IMR-90 (cell line): ENCODE measurements around the gene CDH16. TPM values are rescaled to one million over a fixed set of nuclear protein-coding genes. Genes with fewer than 3 reads are reported as not detected.

ENCODE experiments used
- ATAC-seq: fragments of 200-7000 bp; cut with Tn5 transposase; 2 replicates; pipeline ENCODE4 v1.9.1; 2020; ENCODE audit warnings: low read depth, mild to moderate bottlenecking, moderate library complexity
- BruUV-seq: library from RNA; stranded (reverse); fragments of 400-500 nt; replicated peaks from 2 replicates; lab custom pipeline; 2021; lab: Mats Ljungman, UMichigan
- CTCF ChIA-PET: fragments of 300-600 bp; formaldehyde crosslinking; extraction: SDS; loops from one replicate; lab custom pipeline; 2021; ENCODE audit warnings: antibody characterized with exemption; lab: Yijun Ruan, JAX
- POLR2A ChIA-PET: fragments of 300-600 bp; sonication (Branson Sonifier 250); formaldehyde crosslinking; loops from one replicate; lab custom pipeline; 2022; ENCODE audit warnings: antibody characterized with exemption; ENCODE audit not compliant: unreplicated experiment; lab: Charles Lee
- DNase-seq: peaks from one replicate; pipeline ENCODE4 v3.0.0; 2013
- H2AFZ ChIP-seq: replicated peaks from 2 replicates; pipeline ENCODE3; 2013; ENCODE audit warnings: low read length, mild to moderate bottlenecking; ENCODE audit not compliant: poor library complexity
- H2AK5ac ChIP-seq: 2 replicates; pipeline ENCODE4 v1.6.1; 2013; ENCODE audit warnings: low read depth, low read length, inconsistent platforms
- H2AK9ac ChIP-seq: replicated peaks from 2 replicates; pipeline ENCODE3; 2013; ENCODE audit warnings: mild to moderate bottlenecking, low read depth, low read length, moderate library complexity; ENCODE audit not compliant: poor library complexity
- H2BK120ac ChIP-seq: 2 replicates; pipeline ENCODE4 v1.6.1; 2013; ENCODE audit warnings: low read depth, low read length, inconsistent platforms
- H2BK15ac ChIP-seq: 3 replicates; pipeline ENCODE4 v1.6.1; 2013; ENCODE audit warnings: low read depth, low read length, inconsistent platforms
- H2BK20ac ChIP-seq: 2 replicates; pipeline ENCODE4 v1.6.1; 2013; ENCODE audit warnings: low read depth, mild to moderate bottlenecking, inconsistent platforms, low read length, moderate library complexity
- H2BK5ac ChIP-seq: 2 replicates; pipeline ENCODE4 v1.6.1; 2013; ENCODE audit warnings: mild to moderate bottlenecking, low read depth, low read length, inconsistent platforms; ENCODE audit not compliant: poor library complexity, severe bottlenecking
- H3K14ac ChIP-seq: replicated peaks from 2 replicates; pipeline ENCODE4 v1.6.1; 2013; ENCODE audit warnings: low read depth, low read length, inconsistent platforms
- H3K18ac ChIP-seq: 2 replicates; pipeline ENCODE4 v1.6.1; 2013; ENCODE audit warnings: low read depth, low read length, control low read depth
- H3K23ac ChIP-seq: 2 replicates; pipeline ENCODE4 v1.6.1; 2013; ENCODE audit warnings: low read depth, low read length, inconsistent platforms
- H3K27ac ChIP-seq: 2 replicates; pipeline ENCODE4 v1.5.1; 2013; ENCODE audit warnings: mild to moderate bottlenecking, control low read depth, low read length; ENCODE audit not compliant: insufficient read depth
- H3K27me3 ChIP-seq: 2 replicates; pipeline ENCODE4 v1.6.1; 2013; ENCODE audit warnings: low read length; ENCODE audit not compliant: control insufficient read depth, insufficient read depth
- H3K36me3 ChIP-seq: 2 replicates; pipeline ENCODE4 v1.6.1; 2013; ENCODE audit warnings: low read length, mixed read lengths; ENCODE audit not compliant: control insufficient read depth, insufficient read depth
- H3K4ac ChIP-seq: 2 replicates; pipeline ENCODE4 v1.6.1; 2013; ENCODE audit warnings: low read depth, low read length, inconsistent platforms
- H3K4me1 ChIP-seq: 2 replicates; pipeline ENCODE4 v1.6.1; 2013; ENCODE audit warnings: low read length, mixed read lengths; ENCODE audit not compliant: control insufficient read depth, insufficient read depth
- H3K4me2 ChIP-seq: 2 replicates; pipeline ENCODE4 v1.6.1; 2013; ENCODE audit warnings: low read depth, mild to moderate bottlenecking, control low read depth, low read length, moderate library complexity
- H3K4me3 ChIP-seq: 2 replicates; pipeline ENCODE4 v1.5.1; 2013; ENCODE audit warnings: low read depth, mild to moderate bottlenecking, control low read depth, low read length, moderate library complexity; ENCODE audit not compliant: insufficient read depth
- H3K56ac ChIP-seq: 2 replicates; pipeline ENCODE4 v1.6.1; 2013; ENCODE audit warnings: low read length, inconsistent platforms; ENCODE audit not compliant: insufficient read depth; ENCODE audit errors: extremely low read depth
- H3K79me1 ChIP-seq, 2 experiments: 2 replicates each; pipeline ENCODE4 v1.6.1; 2013; ENCODE audit warnings: low read length in 2 of 2, inconsistent platforms in 1 of 2, low read depth in 1 of 2
- H3K9ac ChIP-seq: 2 replicates; pipeline ENCODE4 v1.6.1; 2013; ENCODE audit warnings: low read depth, low read length, control low read depth
- H3K9me1 ChIP-seq: 2 replicates; pipeline ENCODE4 v1.6.1; 2013; ENCODE audit warnings: low read length, inconsistent platforms; ENCODE audit not compliant: insufficient read depth
- H3K9me3 ChIP-seq: 2 replicates; pipeline ENCODE4 v1.6.1; 2013; ENCODE audit warnings: low read length; ENCODE audit not compliant: control insufficient read depth, insufficient read depth
- H4K20me1 ChIP-seq: 2 replicates; pipeline ENCODE4 v1.6.1; 2013; ENCODE audit warnings: low read length, inconsistent platforms; ENCODE audit not compliant: insufficient read depth
- H4K5ac ChIP-seq: 2 replicates; pipeline ENCODE4 v1.6.1; 2013; ENCODE audit warnings: mild to moderate bottlenecking, low read depth, low read length, control low read depth
- H4K8ac ChIP-seq, 2 experiments: 2 replicates each; pipeline ENCODE4 v1.6.1; 2013; ENCODE audit warnings: low read depth in 2 of 2, low read length in 2 of 2, control low read depth in 1 of 2, inconsistent platforms in 1 of 2
- H4K91ac ChIP-seq: 2 replicates; pipeline ENCODE4 v1.6.1; 2013; ENCODE audit warnings: low read depth, low read length, inconsistent platforms; ENCODE audit not compliant: insufficient read depth
- BHLHE40 ChIP-seq: fragments of 150-350 bp; IDR thresholded peaks from 2 replicates; pipeline ENCODE4 v1.6.1; 2016; ENCODE audit warnings: mild to moderate bottlenecking, low read depth, low read length
- CEBPB ChIP-seq: IDR thresholded peaks from 2 replicates; pipeline ENCODE4 v1.6.1; 2012; ENCODE audit warnings: low read depth, low read length, improper control_type of control experiment
- CHD1 ChIP-seq: IDR thresholded peaks from 2 replicates; pipeline ENCODE4 v1.6.1; 2012; ENCODE audit warnings: low read depth, low read length, improper control_type of control experiment
- FOS ChIP-seq: fragments of 150-350 bp; IDR thresholded peaks from 2 replicates; pipeline ENCODE4 v1.6.1; 2016; ENCODE audit warnings: low read depth, low read length
- MAFK ChIP-seq: IDR thresholded peaks from 2 replicates; pipeline ENCODE4 v1.6.1; 2012; ENCODE audit warnings: low read depth, low read length, improper control_type of control experiment
- MAZ ChIP-seq: IDR thresholded peaks from 2 replicates; pipeline ENCODE4 v1.6.1; 2012; ENCODE audit warnings: low read depth, mild to moderate bottlenecking, low read length, improper control_type of control experiment, moderate library complexity, borderline replicate concordance
- MXI1 ChIP-seq: IDR thresholded peaks from 2 replicates; pipeline ENCODE4 v1.6.1; 2012; ENCODE audit warnings: low read depth, mild to moderate bottlenecking, low read length, moderate library complexity, borderline replicate concordance
- NFE2L2 ChIP-seq: fragments of 150-350 bp; IDR thresholded peaks from 2 replicates; pipeline ENCODE4 v1.6.1; 2016; ENCODE audit warnings: low read depth, mild to moderate bottlenecking, low read length
- POLR2A ChIP-seq: IDR thresholded peaks from 2 replicates; pipeline ENCODE4 v1.6.1; 2012; ENCODE audit warnings: mild to moderate bottlenecking, low read depth, low read length
- RAD21 ChIP-seq: IDR thresholded peaks from 2 replicates; pipeline ENCODE4 v1.6.1; 2012; ENCODE audit warnings: low read length, improper control_type of control experiment
- RCOR1 ChIP-seq: IDR thresholded peaks from 2 replicates; pipeline ENCODE4 v1.6.1; 2012; ENCODE audit warnings: mild to moderate bottlenecking, low read length, improper control_type of control experiment; ENCODE audit not compliant: insufficient replicate concordance
- WGBS, 2 experiments: methylation state at CpG; one replicate each; pipeline versions ENCODE4 v1.1.5 to v1.1.7; 2013; ENCODE audit warnings: missing lambda C conversion rate in 2 of 2; ENCODE audit not compliant: insufficient read length in 1 of 2; ENCODE audit errors: extremely low coverage in 2 of 2; 5-methylcytosine and 5-hydroxymethylcytosine counted together
- dilution Hi-C: fragments of 300-500 bp; cut with HindIII; formaldehyde crosslinking; loops from one replicate; pipeline ENCODE4 v1.14.3; 2018; ENCODE audit warnings: low sequenced_read_pairs; ENCODE audit not compliant: unreplicated experiment
- in situ Hi-C: fragments of 300-500 bp; cut with MboI; formaldehyde crosslinking; loops from 3 replicates; pipeline ENCODE4 v1.14.3; 2019; ENCODE audit warnings: low sequenced_read_pairs, inconsistent platforms, mixed read lengths
- intact Hi-C: fragments of 100-400 bp; cut with micrococcal nuclease; formaldehyde crosslinking; loops from 2 replicates; pipeline ENCODE4 v1.10.0; 2022
- polyA plus RNA-seq, 3 experiments: library from polyadenylated mRNA; depleted of rRNA; stranded (reverse); fragments of >200 nt; gene quantifications; 2 replicates each; pipeline ENCODE4 v1.2.3, GENCODE V29; 2012; ENCODE audit warnings: low replicate concordance in 1 of 3
- total RNA-seq: library from RNA; depleted of rRNA; stranded (reverse); fragments of >200 nt; gene quantifications from 2 replicates; pipeline ENCODE4 v1.2.3, GENCODE V29; 2012
- TF ChIP-seq, protein P1 (sequence below): fragments of 150-350 bp; IDR thresholded peaks from 2 replicates; pipeline ENCODE4 v1.6.1; 2016; ENCODE audit warnings: low read depth, mild to moderate bottlenecking, low read length, moderate library complexity, borderline replicate concordance
- TF ChIP-seq, protein P2 (sequence below): fragments of 150-350 bp; IDR thresholded peaks from 2 replicates; pipeline ENCODE4 v1.6.1; 2017; ENCODE audit warnings: mild to moderate bottlenecking, antibody characterized with exemption, low read length, low read depth

CDH16 gene
- total and polyA plus RNA-seq, 2 of the 4 experiments (the other 2 are of a cell fraction): not detected

DNA sequence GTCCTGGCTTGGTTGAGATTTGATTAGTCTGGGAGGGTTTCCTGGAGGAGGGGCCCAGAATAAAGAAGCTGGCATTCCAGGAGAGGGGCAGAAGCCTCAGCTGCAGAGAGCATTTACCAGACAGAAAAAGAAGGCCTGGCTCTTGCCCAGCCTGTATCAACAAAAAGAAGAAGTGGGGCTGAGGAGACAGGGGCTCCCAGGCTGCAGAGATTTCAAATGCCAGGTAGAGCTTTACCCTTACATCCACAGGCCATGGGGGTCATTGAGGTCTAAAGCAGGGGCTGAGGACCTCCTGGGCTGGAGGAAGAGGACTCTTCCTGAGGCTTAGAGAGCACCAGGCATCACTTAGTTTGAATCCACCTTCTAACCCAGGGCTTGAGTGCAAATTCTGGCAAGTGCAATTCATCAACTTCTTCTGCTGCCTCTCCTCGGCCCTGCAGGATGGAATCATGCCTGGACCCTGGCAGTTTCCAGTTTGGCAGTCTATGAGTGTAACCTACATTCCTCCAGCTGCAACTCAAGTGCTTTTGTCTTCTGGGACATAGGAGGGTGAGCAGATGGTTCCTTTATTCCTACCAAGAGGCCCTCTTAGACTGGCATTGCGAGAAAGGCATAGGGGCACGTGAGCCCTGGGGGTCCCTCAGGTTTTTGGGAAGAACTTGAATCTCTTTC, 59.2 kb downstream of the CDH16 start:
- DNase-seq (no peak), ATAC-seq (peak; percentile 27; the same call in 1 of the 2 replicates)
- Histone ChIP-seq H2AFZ (no peak overlapping the region), H4K5ac (no peak overlapping the region), H3K27ac (no peak overlapping the region), H4K91ac (no peak overlapping the region), H3K9ac (no peak overlapping the region), H3K27me3 (peaks cover 4% of the 10 kb centered on the region; the same call in 1 of the 2 replicates), H3K4ac (no peak overlapping the region), H2BK5ac (no peak overlapping the region), H3K14ac (no peak overlapping the region), H2BK20ac (no peak overlapping the region), H3K79me1 (no peaks in the 10 kb centered on the region), H2BK15ac (no peak overlapping the region), H2BK120ac (no peak overlapping the region), H3K56ac (no peak overlapping the region), H3K4me3 (no peak overlapping the region), H3K36me3 (no peaks in the 10 kb centered on the region), H4K8ac (no peak overlapping the region), H3K9me1 (no peaks in the 10 kb centered on the region), H3K4me1 (no peaks in the 10 kb centered on the region), H2AK5ac (no peak overlapping the region), H4K20me1 (peaks cover 4% of the 10 kb centered on the region; the same call in 1 of the 2 replicates), H3K4me2 (no peak overlapping the region), H2AK9ac (no peak overlapping the region), H3K18ac (no peak overlapping the region), H3K9me3 (no peaks in the 10 kb centered on the region), H3K23ac (no peak overlapping the region)
- ChIA-PET CTCF (no interaction called here), POLR2A (no interaction called here)
- WGBS, 2 experiments: no CpG with 5 or more reads among the region's 3 CpGs
- BruUV-seq: no TSS peak
- in situ Hi-C loops: loop anchor here (10.0 kb wide), 1 partner anchor 455 kb away; no protein-coding TSS in a partner anchor
- intact Hi-C loops: no loop called here
- TF ChIP-seq, protein P1, sequence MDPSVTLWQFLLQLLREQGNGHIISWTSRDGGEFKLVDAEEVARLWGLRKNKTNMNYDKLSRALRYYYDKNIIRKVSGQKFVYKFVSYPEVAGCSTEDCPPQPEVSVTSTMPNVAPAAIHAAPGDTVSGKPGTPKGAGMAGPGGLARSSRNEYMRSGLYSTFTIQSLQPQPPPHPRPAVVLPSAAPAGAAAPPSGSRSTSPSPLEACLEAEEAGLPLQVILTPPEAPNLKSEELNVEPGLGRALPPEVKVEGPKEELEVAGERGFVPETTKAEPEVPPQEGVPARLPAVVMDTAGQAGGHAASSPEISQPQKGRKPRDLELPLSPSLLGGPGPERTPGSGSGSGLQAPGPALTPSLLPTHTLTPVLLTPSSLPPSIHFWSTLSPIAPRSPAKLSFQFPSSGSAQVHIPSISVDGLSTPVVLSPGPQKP: no peak
- TF ChIP-seq MXI1: no peak
- TF ChIP-seq RAD21: no peak
- TF ChIP-seq MAFK: no peak
- no peak for TF ChIP-seq CHD1
- no peak for TF ChIP-seq NFE2L2
- TF ChIP-seq CEBPB: no peak
- no peak for TF ChIP-seq POLR2A
- no peak for TF ChIP-seq FOS
- no peak for TF ChIP-seq MAZ
- no peak for TF ChIP-seq RCOR1
- TF ChIP-seq, protein P2, sequence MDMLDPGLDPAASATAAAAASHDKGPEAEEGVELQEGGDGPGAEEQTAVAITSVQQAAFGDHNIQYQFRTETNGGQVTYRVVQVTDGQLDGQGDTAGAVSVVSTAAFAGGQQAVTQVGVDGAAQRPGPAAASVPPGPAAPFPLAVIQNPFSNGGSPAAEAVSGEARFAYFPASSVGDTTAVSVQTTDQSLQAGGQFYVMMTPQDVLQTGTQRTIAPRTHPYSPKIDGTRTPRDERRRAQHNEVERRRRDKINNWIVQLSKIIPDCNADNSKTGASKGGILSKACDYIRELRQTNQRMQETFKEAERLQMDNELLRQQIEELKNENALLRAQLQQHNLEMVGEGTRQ: no peak
- TF ChIP-seq BHLHE40: no peak
- dilution Hi-C loops: no loop called here
